GM18909 (cell line): Measurements from ENCODE around the gene RAD54L2.
"Not testable (repeated sequence)": the region's sequence is repeated elsewhere in the genome, so short reads cannot be mapped to it uniquely, and the experiment has no call there.

Experiments used
- ATAC-seq: cut with Tn5 transposase; IDR thresholded peaks from one replicate; pipeline ENCODE4 v1.9.1; 2021; ENCODE audit warnings: mild to moderate bottlenecking; ENCODE audit not compliant: unreplicated experiment, poor library complexity

RAD54L2 gene

GRCh38 chr3:51538115-51538458 lies 432 bp upstream of the RAD54L2 start:
- ATAC-seq = peak; percentile 3

GRCh38 chr3:51539291-51539941 lies 897 bp downstream of the RAD54L2 start:
- ATAC-seq = peak; percentile 20

GRCh38 chr3:51542596-51542995 lies 4.1 kb downstream of the RAD54L2 start:
- not testable (repeated sequence) for ATAC-seq

- ATAC-seq = no peak
Observed at GRCh38 chr3:51544011-51544775, 5.7 kb downstream of the RAD54L2 start.

GRCh38 chr3:51547274-51547673 lies 8.8 kb downstream of the RAD54L2 start:
- ATAC-seq = no peak

- no peak for ATAC-seq
Observed at GRCh38 chr3:51549311-51549710, 10.8 kb downstream of the RAD54L2 start.

GRCh38 chr3:51550080-51550819 lies 11.7 kb downstream of the RAD54L2 start:
- ATAC-seq = no peak

- no peak for ATAC-seq
Observed at GRCh38 chr3:51557993-51558392, 19.5 kb downstream of the RAD54L2 start.

GRCh38 chr3:51559411-51559888 lies 20.9 kb downstream of the RAD54L2 start:
- ATAC-seq = no peak

GRCh38 chr3:51559961-51560360 lies 21.4 kb downstream of the RAD54L2 start:
- no peak for ATAC-seq

GRCh38 chr3:51562403-51562802 lies 23.9 kb downstream of the RAD54L2 start:
- not testable (repeated sequence) for ATAC-seq

- no peak for ATAC-seq
Observed at GRCh38 chr3:51568036-51568435, 29.5 kb downstream of the RAD54L2 start.

GRCh38 chr3:51568996-51569395 lies 30.5 kb downstream of the RAD54L2 start:
- no peak for ATAC-seq

- no peak for ATAC-seq
Observed at GRCh38 chr3:51578238-51578637, 39.7 kb downstream of the RAD54L2 start.

GRCh38 chr3:51580418-51580817 lies 41.9 kb downstream of the RAD54L2 start:
- no peak for ATAC-seq

- ATAC-seq = no peak
Observed at GRCh38 chr3:51581524-51581923, 43.0 kb downstream of the RAD54L2 start.

- ATAC-seq = no peak
Observed at GRCh38 chr3:51585197-51585596, 46.7 kb downstream of the RAD54L2 start.

- ATAC-seq = no peak
Observed at GRCh38 chr3:51585871-51586270, 47.4 kb downstream of the RAD54L2 start.
